GM18858 (cell line): ENCODE measurements around the gene VPS13D.

Experiments used
- ATAC-seq: cut with Tn5 transposase; IDR thresholded peaks from one replicate; pipeline ENCODE4 v1.9.1; 2021; ENCODE audit not compliant: unreplicated experiment

Gene VPS13D

DNA sequence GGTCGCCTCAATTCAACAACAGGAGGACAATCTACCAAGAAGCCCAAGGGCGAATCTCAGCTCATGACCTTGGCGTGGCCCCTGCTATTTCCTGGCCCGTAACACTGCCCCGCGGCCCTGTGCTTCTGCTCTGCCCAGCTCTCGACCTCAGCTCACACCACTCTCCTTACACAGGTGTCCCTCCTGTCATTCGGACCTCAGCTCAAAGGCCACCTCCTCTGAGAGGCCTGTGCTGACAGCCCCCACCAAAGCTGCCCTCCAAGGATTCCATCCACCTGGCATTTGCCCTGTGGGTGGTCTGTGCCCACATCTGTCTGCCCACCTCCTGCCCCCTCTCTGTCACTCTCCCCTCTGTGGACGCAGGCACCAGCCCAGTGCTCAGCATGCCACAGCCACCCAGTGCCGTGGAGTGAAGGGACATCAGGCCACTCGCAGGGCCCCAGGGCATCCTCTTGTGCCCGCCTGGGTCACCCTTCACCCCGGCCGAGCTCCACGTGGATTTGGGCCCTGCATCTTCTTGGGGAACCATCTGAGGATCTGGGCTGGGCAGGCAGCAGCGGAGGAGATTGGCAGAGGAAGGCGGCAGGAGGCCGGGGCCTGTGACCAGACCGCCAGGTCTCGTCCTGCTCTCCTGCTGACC is 317.9 kb downstream of the VPS13D start:
- no peak for ATAC-seq

- ATAC-seq: no peak
Measured at GRCh38 chr1:12548279-12548972, 318.6 kb downstream of the VPS13D start.

- no peak for ATAC-seq
Measured at GRCh38 chr1:12548973-12549459, 319.2 kb downstream of the VPS13D start.

DNA sequence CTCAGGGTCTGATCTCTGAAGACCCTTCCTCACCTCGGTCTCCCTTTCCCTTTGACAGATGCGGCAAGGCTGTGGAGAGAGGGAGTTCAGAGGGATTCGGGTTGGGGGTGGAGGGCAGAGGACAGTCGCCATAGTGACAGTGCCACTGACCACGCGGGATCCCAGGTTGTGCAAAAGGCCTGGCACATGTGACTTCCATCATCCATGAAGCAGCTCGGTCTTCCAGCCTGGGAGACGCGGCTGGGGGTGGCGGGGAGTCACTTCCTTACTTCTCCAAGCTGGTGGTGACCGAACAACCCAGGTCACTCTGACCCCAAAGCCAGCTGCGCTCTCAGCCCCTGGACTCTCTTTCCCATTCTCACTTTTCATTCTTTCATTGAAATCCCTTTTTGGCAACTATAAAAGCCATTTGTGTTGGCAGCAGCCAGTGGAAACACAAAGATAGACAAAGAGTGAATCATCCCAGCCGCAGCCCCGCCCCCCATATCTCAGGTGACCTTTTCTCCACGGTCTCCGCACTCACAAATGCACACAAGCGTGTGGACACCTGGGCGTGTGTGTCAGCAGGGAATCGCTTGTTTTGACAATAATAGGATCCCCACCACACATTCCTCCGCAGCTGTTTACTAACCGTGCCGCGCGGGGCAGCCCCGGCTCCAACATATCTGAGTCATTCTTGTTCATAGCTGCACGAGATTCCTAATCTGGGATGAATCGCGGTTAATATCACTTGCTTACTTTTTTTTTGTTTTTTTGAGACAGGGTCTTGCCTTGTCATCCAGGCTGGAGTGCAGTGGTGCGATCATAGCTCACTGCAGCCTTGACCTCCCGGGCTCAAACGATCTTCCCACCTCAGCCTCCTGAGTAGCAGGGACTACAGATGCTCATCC is 319.9 kb downstream of the VPS13D start:
- no peak for ATAC-seq

DNA sequence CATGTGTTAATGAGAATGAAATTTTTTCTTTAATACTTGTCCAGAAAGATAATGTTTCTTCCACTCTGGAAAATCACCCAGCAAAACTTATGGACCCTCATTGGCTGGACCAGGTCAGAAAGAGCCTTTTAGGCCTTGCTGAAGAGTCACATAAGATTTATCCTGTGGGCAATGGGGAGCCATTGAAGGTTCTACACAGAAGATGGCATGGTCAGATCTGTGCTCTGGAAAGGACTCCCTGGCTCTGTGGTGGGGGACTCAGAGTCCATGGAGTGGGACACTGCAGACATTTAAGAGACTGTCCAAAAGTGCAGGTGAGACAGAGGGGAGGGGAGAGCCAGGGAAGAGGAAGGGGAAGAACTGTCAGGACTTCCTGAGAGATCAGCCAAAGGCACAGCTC is 321.8 kb downstream of the VPS13D start:
- no peak for ATAC-seq

DNA sequence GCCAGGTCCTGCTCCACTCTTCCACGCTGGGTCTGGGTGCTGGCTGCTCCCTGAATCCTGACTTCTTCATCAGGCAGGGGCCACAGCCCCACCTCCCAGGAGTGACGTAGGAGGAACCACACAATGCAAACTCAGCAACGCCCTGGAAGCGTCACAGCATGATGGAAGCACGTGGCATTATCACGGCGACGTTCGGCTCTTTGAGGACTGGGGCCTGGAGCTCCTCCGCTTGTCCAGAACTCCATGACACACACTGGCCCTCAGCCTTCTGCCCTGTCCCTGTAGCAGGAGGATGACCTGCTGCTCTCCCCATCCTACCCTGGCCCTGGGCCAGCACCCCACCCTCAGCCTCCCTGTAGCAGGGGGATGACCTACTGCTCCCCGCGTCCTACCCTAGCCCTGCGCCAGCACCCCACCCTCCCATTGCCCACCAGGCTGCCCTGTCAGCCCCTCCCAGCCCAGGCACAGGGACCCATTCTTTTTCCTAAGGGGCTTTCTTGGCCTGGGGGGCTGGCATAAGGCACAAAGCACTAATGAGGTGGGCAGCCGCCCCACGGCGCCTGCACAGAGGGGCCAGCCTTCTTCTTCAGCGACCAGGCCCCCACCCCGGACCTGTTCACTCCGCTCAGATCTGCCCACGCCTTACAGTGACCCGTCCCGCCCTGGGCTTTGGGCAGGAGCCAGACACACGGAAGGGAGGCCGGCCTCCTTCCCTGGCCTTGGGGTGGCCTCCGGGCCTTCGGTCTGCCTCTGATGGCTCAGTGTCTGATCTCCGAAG is 322.5 kb downstream of the VPS13D start:
- no peak for ATAC-seq

- no peak for ATAC-seq
Measured at GRCh38 chr1:12552951-12553921, 323.4 kb downstream of the VPS13D start.

DNA sequence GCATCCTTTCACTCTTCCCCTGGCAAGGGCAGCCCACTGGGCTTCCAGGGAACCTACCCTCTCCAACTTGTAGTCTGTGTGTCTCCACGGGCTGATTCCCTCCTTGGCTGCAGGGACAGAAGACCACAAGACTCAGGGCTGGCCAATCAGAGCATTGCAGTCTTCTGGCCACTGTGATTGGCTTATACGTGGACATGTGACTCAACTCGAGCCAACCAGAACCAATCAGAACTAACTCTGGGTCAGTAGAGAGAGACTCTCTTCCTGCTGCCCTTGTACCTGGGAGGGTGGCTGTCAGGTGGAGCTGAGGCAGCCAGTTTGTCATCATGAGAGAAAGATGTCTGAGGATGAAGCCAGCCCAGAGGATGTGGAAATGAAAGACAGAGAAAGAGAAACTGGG is 324.1 kb downstream of the VPS13D start:
- no peak for ATAC-seq

GRCh38 chr1:12554521-12555305 is 324.9 kb downstream of the VPS13D start:
- no peak for ATAC-seq

DNA sequence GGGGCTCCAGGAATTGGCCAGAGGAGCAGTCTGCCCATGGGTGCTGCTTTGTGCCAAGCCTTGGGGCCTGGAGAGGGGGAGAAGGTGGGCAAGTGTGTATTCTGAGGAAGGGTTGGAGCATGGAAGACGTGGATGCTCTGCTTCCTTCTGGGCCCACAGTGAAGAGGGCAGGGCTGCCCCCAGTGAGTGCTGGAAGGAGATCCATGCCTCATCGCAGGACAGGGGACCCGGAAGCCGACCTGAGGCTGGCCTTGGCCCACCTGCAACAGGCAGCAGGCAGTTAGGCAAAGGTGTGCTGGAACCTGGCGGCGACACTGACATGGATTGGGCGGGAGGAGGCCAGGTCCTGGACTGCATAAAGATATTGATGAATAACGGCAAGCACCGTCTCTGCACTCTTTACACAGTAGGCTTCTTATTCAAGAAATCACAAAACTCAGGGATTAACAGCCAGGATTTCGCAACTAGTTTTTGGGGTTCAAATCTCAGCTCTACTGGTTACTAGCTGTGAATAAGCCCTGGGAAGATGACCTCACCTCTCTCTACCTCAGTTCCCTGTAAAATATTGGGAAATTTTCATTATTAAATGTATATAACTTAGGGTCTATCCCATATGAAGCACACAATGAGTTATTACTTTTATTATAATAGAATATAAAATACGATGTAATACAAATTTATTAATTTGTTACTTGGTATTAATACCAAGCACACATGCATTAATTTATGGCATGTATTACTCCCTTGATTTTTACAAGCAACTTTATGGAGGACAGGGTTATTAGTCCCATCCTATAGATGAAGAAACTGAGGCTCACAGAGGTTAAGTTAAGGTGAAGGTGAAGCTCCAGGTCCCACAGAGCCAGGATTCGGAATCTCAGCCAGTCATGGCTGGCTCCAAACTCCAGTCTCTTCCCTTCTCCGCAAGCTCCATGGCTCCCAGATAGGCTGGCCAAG is 325.9 kb downstream of the VPS13D start:
- no peak for ATAC-seq

GRCh38 chr1:12556368-12556930 is 326.6 kb downstream of the VPS13D start:
- no peak for ATAC-seq

DNA sequence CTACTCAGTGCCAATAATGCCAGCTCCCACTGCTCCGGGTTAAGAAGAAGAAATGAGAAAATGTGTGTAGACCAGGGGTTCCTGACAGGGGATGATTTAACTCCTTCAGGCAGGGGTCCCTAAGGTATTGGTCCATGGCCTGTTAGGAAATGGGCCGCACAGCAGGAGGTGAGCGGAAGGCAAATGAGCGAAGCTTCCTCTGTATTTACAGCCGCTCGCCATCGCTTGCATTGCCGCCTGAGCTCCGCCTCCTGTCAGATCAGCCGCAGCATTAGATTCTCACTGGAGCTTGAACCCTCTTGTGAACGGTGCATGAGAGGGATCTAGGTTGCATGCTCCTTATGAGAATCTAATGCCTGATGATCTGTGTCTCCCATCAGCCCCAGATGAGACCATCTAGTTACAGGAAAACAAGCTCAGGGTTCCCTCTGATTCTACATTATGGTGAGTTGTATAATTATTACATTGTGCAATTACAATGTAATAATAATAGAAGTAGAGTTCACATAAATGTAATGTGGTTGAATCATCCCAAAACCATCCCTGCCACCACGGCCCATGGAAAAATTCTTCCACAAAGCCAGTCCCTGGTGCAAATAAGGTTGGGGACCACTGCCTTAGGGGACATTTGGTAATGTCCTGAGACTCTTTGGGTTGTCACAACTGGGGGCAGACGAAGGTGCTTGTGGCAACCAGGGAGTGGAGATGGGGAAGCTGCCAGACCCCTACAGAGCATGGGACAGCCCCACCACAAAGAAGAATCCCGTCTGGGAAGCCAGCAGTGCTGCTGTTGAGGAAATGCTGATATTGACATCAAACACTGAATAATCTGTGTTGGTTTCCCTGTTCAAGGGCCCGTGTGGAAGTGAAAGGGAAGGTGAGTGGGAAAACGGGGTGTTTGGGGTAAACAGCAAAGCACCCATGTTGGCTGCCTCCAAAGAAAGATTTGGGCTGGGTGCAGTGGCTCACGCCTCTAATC is 327.4 kb downstream of the VPS13D start:
- no peak for ATAC-seq

DNA sequence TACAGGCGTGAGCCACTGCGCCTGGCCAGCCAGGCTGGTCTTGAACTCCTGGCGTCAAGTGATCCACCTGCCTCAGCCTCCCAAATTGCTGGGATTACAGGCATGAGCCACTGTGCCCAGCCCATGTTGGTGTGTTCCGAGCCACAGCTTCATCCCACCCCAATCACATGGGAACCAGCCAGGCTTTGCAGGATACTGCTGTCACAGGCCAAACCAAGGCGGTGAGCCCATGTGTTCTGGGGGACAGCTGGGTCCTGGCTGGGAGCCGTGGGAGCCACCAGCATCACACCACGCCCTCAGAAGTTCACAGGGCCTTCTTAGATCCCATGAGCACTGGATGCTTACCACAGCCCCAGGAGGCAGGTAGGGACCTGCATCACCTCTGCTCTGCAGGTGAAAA is 331.3 kb downstream of the VPS13D start:
- no peak for ATAC-seq
